Measurements from ENCODE around the gene CALCB.

The CALCB gene

DNA sequence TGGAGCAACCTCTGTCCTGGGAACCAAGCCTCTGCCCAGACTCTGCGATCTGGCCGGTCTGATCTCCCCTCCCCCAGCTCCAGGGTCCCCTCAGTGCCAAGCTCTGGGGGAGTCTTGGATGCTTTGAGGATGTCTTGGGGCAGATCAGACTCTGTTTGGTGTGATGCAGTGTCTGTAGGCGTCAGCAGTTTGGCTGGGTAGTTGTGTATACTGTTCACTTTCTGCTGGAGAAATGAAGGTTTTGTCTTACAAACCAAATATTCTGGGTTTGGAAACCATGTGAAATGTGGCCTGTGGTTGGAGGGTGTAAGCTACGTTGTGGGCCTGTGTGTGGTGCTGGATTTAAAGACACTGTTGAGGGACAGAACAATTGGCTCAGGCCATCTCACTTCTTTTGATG, 46.0 kb downstream of the CALCB start:
- DNase-seq: no peak

DNA sequence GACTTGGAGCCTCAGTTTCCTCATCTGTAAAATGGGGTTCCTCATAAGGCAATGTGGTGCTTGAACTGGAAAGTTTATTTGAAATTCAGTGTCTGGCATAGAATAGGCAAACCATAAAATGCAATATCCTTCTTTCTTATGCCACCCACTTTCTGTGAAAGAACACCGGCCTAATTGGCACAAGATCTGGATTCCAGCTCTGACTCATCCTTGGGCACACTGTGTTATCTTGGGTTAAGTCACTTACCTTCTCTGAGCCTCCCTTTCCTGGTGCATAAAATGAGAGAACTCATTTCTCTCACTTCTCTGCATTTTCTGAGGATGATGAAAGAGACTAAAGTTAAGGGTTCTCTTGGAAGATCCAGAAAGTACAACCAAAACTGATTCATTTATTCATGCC, 46.4 kb downstream of the CALCB start:
- no peak for DNase-seq

DNA sequence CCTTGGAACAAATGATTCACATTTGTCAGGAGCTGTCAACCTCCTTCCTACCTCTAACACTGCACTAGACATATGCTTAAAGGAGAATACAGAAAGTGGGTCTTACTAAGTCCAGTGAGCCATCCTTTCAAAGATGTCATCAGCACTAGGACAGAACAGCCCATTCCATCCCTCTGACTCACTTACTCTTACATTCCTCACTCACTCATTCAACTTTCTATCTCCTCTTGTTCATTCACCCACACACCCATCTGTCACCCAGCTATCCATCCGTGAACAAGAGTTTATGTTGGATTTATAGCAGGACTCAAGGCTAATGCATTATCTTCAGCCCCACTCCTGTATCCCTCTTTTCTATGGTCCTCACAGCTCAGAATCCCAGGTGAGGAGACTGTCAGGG, 50.5 kb downstream of the CALCB start:
- DNase-seq: no peak

DNA sequence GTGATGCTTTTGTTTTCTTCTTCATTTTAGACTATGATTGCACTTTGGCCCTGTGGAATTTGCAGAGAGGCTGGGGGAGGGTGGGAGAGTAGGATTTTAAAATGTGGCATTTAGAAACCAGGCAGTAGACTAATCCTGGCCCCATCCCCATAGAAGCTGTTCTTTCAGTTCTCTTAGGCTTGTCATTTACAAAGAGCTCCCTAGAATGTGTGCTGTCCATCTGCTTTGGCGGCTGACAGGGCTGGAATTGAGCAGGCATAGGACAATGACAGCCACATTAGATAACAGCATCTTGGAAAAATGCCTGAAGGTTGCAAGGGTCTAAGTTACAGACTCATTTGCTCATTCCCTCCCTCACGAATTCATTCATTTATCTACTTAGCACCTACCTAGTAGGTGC, 51.1 kb downstream of the CALCB start:
- no peak for DNase-seq

DNA sequence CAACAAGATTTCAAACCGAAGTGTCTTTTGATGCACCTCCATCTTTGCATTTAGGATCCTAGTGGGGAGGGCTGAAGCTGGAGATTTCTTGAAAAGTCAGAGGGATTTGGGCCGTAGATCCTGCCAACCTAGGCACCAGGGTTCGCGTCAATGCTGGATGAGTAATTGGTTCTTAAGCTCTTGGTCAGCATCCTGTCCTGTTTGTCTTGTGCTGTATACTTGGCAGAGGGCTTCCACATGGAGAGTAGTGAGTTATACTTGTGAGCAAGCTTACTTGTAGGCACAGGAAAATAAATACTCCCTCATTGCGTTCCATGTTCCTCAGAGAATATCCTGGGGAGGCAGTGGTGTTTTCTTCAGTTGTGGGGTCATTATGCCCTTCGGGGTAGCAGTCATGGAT, 53.9 kb downstream of the CALCB start:
- no peak for DNase-seq

Measured in hematopoietic multipotent progenitor cell treated with erythropoietin and hydrocortisone succinate and interleukin-3 and kit ligand, for 4 days (in vitro differentiated cells).